ENCODE data around the gene POLR2E.

POLR2E gene

DNA sequence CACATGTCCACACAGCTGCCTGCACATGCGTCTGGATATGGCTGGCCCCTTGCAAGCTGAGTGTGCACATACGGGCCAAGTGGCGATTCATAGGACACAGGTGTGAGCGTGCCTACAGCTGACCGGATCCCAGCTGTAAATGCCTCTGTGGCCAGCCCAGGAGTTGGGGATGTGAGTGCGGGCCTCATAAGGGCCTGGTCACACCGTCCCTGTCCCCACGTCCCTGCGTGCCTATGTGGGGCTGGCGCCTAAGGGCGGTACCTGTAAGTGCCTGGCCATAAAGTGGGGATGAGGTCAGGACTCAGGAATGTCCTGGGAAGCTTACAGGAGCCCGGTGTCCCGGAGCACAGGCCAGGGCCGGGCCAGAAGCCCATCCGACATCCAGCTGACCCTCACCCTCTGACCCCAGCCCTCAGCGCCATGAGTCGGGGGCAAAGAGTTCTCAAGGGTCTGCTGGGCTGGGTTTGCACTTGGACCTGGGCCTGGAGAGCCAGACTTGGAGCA lies 29.5 kb downstream of the POLR2E start:
- no peak for DNase-seq
- no peak overlapping the region for H3K4me3 Mint-ChIP-seq
- peaks cover 73% of the 10 kb centered on the region for H3K27me3 Mint-ChIP-seq (ENCODE audit: low read depth, poor library complexity)
- no peaks in the 10 kb centered on the region for H3K9me3 Mint-ChIP-seq
- TF ChIP-seq, protein P1, sequence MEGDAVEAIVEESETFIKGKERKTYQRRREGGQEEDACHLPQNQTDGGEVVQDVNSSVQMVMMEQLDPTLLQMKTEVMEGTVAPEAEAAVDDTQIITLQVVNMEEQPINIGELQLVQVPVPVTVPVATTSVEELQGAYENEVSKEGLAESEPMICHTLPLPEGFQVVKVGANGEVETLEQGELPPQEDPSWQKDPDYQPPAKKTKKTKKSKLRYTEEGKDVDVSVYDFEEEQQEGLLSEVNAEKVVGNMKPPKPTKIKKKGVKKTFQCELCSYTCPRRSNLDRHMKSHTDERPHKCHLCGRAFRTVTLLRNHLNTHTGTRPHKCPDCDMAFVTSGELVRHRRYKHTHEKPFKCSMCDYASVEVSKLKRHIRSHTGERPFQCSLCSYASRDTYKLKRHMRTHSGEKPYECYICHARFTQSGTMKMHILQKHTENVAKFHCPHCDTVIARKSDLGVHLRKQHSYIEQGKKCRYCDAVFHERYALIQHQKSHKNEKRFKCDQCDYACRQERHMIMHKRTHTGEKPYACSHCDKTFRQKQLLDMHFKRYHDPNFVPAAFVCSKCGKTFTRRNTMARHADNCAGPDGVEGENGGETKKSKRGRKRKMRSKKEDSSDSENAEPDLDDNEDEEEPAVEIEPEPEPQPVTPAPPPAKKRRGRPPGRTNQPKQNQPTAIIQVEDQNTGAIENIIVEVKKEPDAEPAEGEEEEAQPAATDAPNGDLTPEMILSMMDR (IDR thresholded peaks at IDR 0.05) = no peak
- peaks cover 23% of the 10 kb centered on the region for H3K4me1 Mint-ChIP-seq
- H3K27ac Mint-ChIP-seq = no peak overlapping the region
- H3K36me3 Mint-ChIP-seq (ENCODE audit: low read depth) = no peaks in the 10 kb centered on the region

DNA sequence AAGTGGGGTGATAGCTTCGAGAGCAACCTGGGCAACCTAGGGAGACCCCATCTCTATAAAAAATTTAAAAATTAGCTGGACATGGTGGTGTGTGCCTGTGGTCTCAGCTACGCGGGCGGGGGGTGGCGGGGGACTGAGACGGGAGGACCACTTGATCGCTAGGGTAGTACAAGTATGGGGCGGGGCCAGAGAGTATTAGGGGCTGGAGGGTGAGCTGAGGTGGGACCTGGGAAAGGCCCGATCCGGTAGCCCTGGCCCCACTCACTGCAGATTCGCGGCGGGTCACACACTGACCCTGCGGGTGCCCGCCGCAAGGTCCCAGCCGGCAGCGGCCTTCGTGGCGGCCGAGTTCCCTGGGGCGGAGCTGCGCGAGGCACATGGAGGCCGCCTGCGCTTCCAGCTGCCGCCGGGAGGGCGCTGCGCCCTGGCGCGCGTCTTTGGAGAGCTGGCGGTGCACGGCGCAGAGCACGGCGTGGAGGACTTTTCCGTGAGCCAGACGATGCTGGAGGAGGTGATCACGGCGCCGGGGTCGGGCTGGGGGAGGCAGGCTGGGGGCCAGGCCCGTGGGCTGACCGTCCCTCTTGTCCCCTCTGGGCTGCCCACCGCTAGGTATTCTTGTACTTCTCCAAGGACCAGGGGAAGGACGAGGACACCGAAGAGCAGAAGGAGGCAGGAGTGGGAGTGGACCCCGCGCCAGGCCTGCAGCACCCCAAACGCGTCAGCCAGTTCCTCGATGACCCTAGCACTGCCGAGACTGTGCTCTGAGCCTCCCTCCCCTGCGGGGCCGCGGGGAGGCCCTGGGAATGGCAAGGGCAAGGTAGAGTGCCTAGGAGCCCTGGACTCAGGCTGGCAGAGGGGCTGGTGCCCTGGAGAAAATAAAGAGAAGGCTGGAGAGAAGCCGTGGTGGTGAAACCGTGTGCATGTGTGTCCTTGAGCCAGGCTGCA lies 30.2 kb downstream of the POLR2E start:
- Mint-ChIP-seq H3K27me3 (ENCODE audit: low read depth, poor library complexity) (peaks cover 65% of the 10 kb centered on the region), H3K4me1 (peaks cover 23% of the 10 kb centered on the region), H3K27ac (no peak overlapping the region), H3K4me3 (peak overlapping the region; percentile 20), H3K9me3 (no peaks in the 10 kb centered on the region), H3K36me3 (ENCODE audit: low read depth) (no peaks in the 10 kb centered on the region)
- peak; percentile 86 for DNase-seq
- TF ChIP-seq, protein P1 (IDR thresholded peaks at IDR 0.05) = peak; percentile 84

DNA sequence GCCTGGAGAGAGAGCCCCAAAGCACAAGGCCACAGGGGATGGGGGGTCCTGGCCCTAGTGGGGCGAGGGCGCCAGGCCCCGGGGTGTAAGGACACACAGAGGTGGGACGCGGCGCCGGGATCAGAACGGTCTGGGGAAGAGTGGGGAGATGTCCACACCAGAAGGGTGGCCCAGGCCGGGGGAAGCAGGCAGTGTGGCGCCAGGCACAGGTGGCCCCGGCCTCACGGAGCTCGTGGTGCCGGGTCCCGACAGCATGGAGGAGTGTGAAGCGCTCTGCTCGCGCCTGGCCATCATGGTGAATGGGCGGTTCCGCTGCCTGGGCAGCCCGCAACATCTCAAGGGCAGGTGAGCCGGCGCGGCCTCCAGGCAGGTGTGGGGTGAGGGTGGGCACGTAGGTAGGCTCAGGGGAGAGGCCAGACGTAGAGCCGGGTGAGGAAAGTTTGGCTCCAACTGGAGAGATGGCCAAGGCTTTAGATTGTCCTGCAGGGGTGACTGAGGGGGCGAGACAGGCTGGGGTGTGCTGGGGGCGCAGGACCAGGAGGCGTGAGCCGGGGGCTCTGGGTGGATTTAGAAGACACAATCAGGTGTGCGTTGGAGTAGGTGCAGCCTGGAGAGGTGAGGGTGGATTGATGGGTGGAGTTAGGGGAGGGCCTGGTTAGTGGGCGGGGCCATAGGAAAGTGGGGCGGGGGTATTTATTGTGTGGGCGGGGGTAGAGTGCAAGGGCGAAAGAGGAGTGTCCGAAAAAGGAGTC lies 31.1 kb downstream of the POLR2E start:
- H3K9me3 Mint-ChIP-seq = no peaks in the 10 kb centered on the region
- no peaks in the 10 kb centered on the region for H3K36me3 Mint-ChIP-seq (ENCODE audit: low read depth)
- peaks cover 57% of the 10 kb centered on the region for H3K27me3 Mint-ChIP-seq (ENCODE audit: low read depth, poor library complexity)
- H3K4me1 Mint-ChIP-seq = peaks cover 23% of the 10 kb centered on the region
- H3K4me3 Mint-ChIP-seq = peak overlapping the region; percentile 20
- DNase-seq = peak; percentile 45
- TF ChIP-seq, protein P1 (IDR thresholded peaks at IDR 0.05) = no peak
- no peak overlapping the region for H3K27ac Mint-ChIP-seq

DNA sequence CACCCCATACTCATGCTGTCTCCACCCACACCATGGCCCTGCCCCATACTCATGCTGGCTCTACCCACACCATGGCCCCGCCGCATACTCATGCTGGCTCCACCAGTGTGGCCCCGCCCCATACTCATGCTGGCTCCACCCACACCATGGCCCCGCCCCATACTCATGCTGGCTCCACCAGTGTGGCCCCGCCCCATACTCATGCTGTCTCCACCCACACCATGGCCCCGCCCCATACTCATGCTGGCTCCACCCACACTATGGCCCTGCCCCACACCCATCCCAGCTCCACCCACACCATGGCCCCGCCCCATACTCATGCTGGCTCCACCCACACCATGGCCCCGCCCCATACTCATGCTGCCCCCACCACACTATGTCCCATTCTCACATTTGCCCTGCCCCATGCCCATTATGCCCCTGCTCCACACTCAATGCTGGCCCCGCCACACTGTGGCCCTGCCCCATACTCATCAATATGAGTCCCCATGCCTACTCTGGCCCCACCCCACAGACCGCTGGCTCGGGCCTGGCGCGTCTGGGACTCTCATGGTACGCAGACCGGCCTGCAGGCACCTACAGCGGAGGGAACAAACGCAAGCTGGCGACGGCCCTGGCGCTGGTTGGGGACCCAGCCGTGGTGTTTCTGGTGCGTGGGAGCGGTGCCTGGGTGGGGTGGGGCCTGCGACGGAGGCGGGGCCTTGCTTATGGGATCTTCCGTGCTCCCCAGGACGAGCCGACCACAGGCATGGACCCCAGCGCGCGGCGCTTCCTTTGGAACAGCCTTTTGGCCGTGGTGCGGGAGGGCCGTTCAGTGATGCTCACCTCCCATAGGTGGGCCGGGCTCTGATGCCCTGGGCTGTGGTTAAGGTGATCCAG lies 31.9 kb downstream of the POLR2E start:
- no peaks in the 10 kb centered on the region for H3K36me3 Mint-ChIP-seq (ENCODE audit: low read depth)
- peak; percentile 42 for DNase-seq
- TF ChIP-seq, protein P1 (IDR thresholded peaks at IDR 0.05) = no peak
- no peak overlapping the region for H3K27ac Mint-ChIP-seq
- peaks cover 17% of the 10 kb centered on the region for H3K4me1 Mint-ChIP-seq
- no peaks in the 10 kb centered on the region for H3K9me3 Mint-ChIP-seq
- H3K4me3 Mint-ChIP-seq = no peak overlapping the region
- H3K27me3 Mint-ChIP-seq (ENCODE audit: low read depth, poor library complexity) = peaks cover 49% of the 10 kb centered on the region

DNA sequence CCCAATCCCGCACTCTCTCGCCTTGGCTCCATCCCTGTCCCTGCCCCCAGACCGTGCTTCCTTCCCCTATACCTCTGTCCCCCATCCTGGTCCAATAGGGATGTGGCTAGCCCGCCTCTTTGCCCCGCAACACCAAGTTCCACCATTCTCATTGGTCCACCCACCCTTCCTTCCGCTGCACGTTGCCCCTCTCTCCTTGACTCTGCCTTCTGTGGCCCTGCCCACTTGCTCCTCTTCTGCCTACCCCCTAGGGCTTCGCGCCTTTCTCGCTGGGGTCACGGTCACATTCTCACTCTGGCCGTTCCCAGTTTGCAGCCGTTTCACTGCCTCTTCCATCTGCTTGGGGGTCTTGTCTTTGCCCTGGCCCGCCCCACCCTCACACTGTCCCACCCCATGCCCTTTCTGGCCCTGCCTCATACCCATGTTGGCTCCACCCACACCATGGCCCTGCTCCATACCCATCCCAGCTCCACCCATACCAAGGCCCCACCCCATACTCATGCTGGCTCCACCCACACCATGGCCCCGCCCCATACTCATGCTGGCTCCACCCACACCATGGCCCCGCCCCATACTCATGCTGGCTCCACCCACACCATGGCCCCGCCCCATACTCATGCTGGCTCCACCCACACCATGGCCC lies 32.7 kb downstream of the POLR2E start:
- H3K27me3 Mint-ChIP-seq (ENCODE audit: low read depth, poor library complexity) = peaks cover 41% of the 10 kb centered on the region
- DNase-seq = peak; percentile 25
- no peaks in the 10 kb centered on the region for H3K9me3 Mint-ChIP-seq
- no peak overlapping the region for H3K4me3 Mint-ChIP-seq
- no peak overlapping the region for H3K27ac Mint-ChIP-seq
- no peaks in the 10 kb centered on the region for H3K36me3 Mint-ChIP-seq (ENCODE audit: low read depth)
- peaks cover 17% of the 10 kb centered on the region for H3K4me1 Mint-ChIP-seq
- TF ChIP-seq, protein P1 (IDR thresholded peaks at IDR 0.05) = no peak

Measured in nephron progenitor cell (in vitro differentiated cells).